ENCODE data around the gene PPFIBP1.

DNA sequence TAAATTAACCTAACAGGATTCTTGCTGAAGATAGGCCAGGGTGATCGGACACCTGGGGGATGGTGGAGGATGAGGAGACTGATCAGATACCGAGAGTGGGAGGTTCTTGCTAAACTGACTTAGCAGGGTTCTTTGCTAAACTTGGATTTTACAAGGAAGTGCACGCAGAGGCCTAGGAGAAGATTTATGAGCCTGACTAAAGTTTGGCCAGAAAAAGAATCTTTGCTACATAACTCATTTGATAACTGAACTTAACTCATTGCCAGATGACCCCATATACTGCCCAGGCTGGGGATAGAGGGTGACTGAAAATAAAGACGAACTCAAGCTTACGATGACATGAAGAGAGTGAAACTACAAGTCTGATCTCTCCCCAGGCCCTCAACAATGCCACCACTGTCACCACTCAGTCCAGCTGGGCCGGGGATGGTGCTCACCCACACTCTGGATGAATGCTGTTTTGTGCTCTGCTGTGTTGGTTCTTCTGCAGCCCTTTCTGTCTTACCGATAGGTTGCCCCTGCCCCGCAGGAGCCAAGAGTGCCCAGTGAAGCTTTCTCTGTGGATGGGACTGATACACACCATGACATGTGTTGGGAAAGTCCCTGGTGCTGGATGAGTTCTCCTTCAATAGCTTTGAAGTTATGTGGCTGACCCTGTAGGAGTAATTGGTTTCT is 29.0 kb downstream of the PPFIBP1 start:
- TF ChIP-seq, protein P1, sequence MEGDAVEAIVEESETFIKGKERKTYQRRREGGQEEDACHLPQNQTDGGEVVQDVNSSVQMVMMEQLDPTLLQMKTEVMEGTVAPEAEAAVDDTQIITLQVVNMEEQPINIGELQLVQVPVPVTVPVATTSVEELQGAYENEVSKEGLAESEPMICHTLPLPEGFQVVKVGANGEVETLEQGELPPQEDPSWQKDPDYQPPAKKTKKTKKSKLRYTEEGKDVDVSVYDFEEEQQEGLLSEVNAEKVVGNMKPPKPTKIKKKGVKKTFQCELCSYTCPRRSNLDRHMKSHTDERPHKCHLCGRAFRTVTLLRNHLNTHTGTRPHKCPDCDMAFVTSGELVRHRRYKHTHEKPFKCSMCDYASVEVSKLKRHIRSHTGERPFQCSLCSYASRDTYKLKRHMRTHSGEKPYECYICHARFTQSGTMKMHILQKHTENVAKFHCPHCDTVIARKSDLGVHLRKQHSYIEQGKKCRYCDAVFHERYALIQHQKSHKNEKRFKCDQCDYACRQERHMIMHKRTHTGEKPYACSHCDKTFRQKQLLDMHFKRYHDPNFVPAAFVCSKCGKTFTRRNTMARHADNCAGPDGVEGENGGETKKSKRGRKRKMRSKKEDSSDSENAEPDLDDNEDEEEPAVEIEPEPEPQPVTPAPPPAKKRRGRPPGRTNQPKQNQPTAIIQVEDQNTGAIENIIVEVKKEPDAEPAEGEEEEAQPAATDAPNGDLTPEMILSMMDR (optimal IDR thresholded peaks at IDR 0.05 in 1 of 3, IDR thresholded peaks at IDR 0.05 in 1 of 3, conservative IDR thresholded peaks at IDR 0.05 in 1 of 3; ENCODE audit: extremely low read depth in 1 of 3, insufficient read depth in 2 of 3, low read length in 3 of 3) = no peak
- no peak for TF ChIP-seq EZH2 (IDR thresholded peaks at IDR 0.05; ENCODE audit: low read length)
